Kidney (tissue), 14 donors: ENCODE results near the gene DPP10. TPM values are rescaled to one million over a fixed set of nuclear protein-coding genes. Genes with fewer than 3 reads are reported as not detected.

Experiments
- DNase-seq, 5 donors: peaks; one replicate each; pipeline ENCODE4 v3.0.0-alpha.2; 2013 to 2020
- FAIRE-seq: peaks from 2 replicates; lab custom pipeline; 2012; peaks lifted over from hg19 to GRCh38; lab: Jason Lieb, UNC
- H3K27ac ChIP-seq, 2 donors: one replicate each; pipeline ENCODE4 v1.7.0; 2013; ENCODE audit warnings: low read depth in 2 of 2, low read length in 2 of 2, inconsistent platforms in 1 of 2
- H3K27me3 ChIP-seq: one replicate; pipeline ENCODE4 v1.7.1; 2013; ENCODE audit warnings: low read length, inconsistent platforms; ENCODE audit not compliant: control insufficient read depth, insufficient read depth
- H3K36me3 ChIP-seq, 3 donors: one replicate each; pipeline versions ENCODE4 v1.7.0 to v1.7.1; 2013; ENCODE audit warnings: low read length in 3 of 3, control low read depth in 1 of 3, inconsistent platforms in 1 of 3; ENCODE audit not compliant: insufficient read depth in 3 of 3, control insufficient read depth in 2 of 3
- H3K4me1 ChIP-seq, 3 donors: one replicate each; pipeline versions ENCODE4 v1.7.0 to v1.7.1; 2013; ENCODE audit warnings: low read length in 3 of 3, inconsistent platforms in 1 of 3, low read depth in 1 of 3; ENCODE audit not compliant: control insufficient read depth in 2 of 3, insufficient read depth in 2 of 3
- H3K4me3 ChIP-seq, 3 donors: one replicate each; pipeline versions ENCODE4 v1.7.0 to v1.8.1; 2013; ENCODE audit warnings: low read length in 3 of 3, control low read depth in 1 of 3, inconsistent platforms in 1 of 3
- H3K9ac ChIP-seq, 3 donors: one replicate each; pipeline versions ENCODE4 v1.7.0 to v1.7.1; 2013; ENCODE audit warnings: low read length in 3 of 3, control low read depth in 1 of 3, inconsistent platforms in 1 of 3
- H3K9me3 ChIP-seq, 3 donors: one replicate each; pipeline versions ENCODE4 v1.7.0 to v1.7.1; 2013; ENCODE audit warnings: low read length in 3 of 3, control low read depth in 1 of 3, inconsistent platforms in 1 of 3; ENCODE audit not compliant: control insufficient read depth in 2 of 3, insufficient read depth in 1 of 3
- CTCF ChIP-seq: IDR thresholded peaks from 3 replicates; pipeline ENCODE4 v1.5.1; 2012; ENCODE audit warnings: mild to moderate bottlenecking, moderate library complexity, borderline replicate concordance; ENCODE audit not compliant: insufficient read depth; ENCODE audit errors: extremely low read depth
- intact Hi-C: fragments of 100-400 bp; cut with DNase I; formaldehyde crosslinking; loops from one replicate; pipeline ENCODE4 v1.11.1; 2022
- polyA plus RNA-seq: library from polyadenylated mRNA; stranded (reverse); fragments of 350-450 nt; fragmentation: Illumina TruSeq; extraction: RNeasy Lipid Tissue Mini Kit (QIAGEN cat#74804); gene quantifications from one replicate; pipeline ENCODE4 v1.2.3, GENCODE V29; 2014; ENCODE audit warnings: low read depth, low replicate concordance; ENCODE audit not compliant: insufficient read depth
- total RNA-seq: library from RNA; stranded (reverse); fragmentation: NEBNext Ultra II Directional; extraction: Animal tissue kit (Norgen Biotek cat#: 25700); gene quantifications from one replicate; pipeline ENCODE4 v1.2.1, GENCODE V29; 2021
- donor health status: control.
- donor health status: control.
- donor health status: control.
- donor health status: control.
- donor health status: control.
- donor health status: DM: yes; HTN: yes; CAD: no.
- donor health status: Normal renal cell carcinoma (clear cell type).

DPP10 gene
- total and polyA plus RNA-seq, 2 donors from 2014 or later = 0.67 TPM; not detected in 1

- FAIRE-seq (no peak), DNase-seq (no peak)
- no peak overlapping the region for H3K9ac ChIP-seq
- no peak for TF ChIP-seq CTCF
- no peaks in the 10 kb centered on the region for H3K9me3 ChIP-seq
- H3K4me1 ChIP-seq = no peaks in the 10 kb centered on the region
- intact Hi-C loops = no loop called here
- no peaks in the 10 kb centered on the region for H3K27me3 ChIP-seq
- no peak overlapping the region for H3K27ac ChIP-seq
- no peaks in the 10 kb centered on the region for H3K36me3 ChIP-seq
- no peak overlapping the region for H3K4me3 ChIP-seq
Measured at GRCh38 chr2:115807276-115807675, 1364.8 kb downstream of the DPP10 start.

- intact Hi-C loops = no loop called here
- Histone ChIP-seq H3K4me3 (no peak overlapping the region), H3K9me3 (peaks cover 0 to 5% (median 0%) of the 10 kb centered on the region in 3 donors), H3K4me1 (no peaks in the 10 kb centered on the region), H3K36me3 (no peaks in the 10 kb centered on the region), H3K27me3 (no peaks in the 10 kb centered on the region), H3K27ac (no peak overlapping the region), H3K9ac (no peak overlapping the region)
- FAIRE-seq (no peak), DNase-seq (no peak)
- TF ChIP-seq CTCF = no peak
Measured at GRCh38 chr2:115825912-115826311, 1383.5 kb downstream of the DPP10 start.

GRCh38 chr2:115833196-115833595 lies 1390.8 kb downstream of the DPP10 start:
- no peaks in the 10 kb centered on the region for H3K9me3 ChIP-seq
- no peak for DNase-seq
- no peaks in the 10 kb centered on the region for H3K36me3 ChIP-seq
- H3K4me1 ChIP-seq = no peaks in the 10 kb centered on the region
- no peak overlapping the region for H3K4me3 ChIP-seq
- H3K9ac ChIP-seq = no peak overlapping the region
- no peak for FAIRE-seq
- TF ChIP-seq CTCF = no peak
- intact Hi-C loops = no loop called here
- no peaks in the 10 kb centered on the region for H3K27me3 ChIP-seq
- no peak overlapping the region for H3K27ac ChIP-seq

GRCh38 chr2:115838539-115838938 lies 1396.1 kb downstream of the DPP10 start:
- FAIRE-seq = no peak
- Histone ChIP-seq H3K9me3 (no peaks in the 10 kb centered on the region), H3K4me3 (no peak overlapping the region), H3K27me3 (no peaks in the 10 kb centered on the region), H3K27ac (no peak overlapping the region), H3K4me1 (no peaks in the 10 kb centered on the region), H3K36me3 (no peaks in the 10 kb centered on the region), H3K9ac (no peak overlapping the region)
- no peak for TF ChIP-seq CTCF
- no peak for DNase-seq
- intact Hi-C loops = no loop called here
